A673 (cell line): ENCODE results near the gene KIF12.

Source experiments
- CTCF ChIP-seq: fragments of 300-800, 200-600 bp; sonication (generic); conservative IDR thresholded peaks from 2 replicates; pipeline ENCODE4 v1.5.1; 2017; ENCODE audit warnings: low read depth, mild to moderate bottlenecking, antibody characterized with exemption, low read length, moderate library complexity, mixed read lengths
- EZH2 ChIP-seq: fragments of 200-600 bp; sonication (generic); IDR thresholded peaks from 2 replicates; pipeline ENCODE4 v1.6.1; 2017; ENCODE audit warnings: borderline replicate concordance, low read depth, mild to moderate bottlenecking, mixed read lengths, antibody characterized with exemption, low read length; ENCODE audit not compliant: poor library complexity, severe bottlenecking

GRCh38 chr9:114088571-114089170 lies 10.4 kb downstream of the KIF12 start:
- no peak for TF ChIP-seq EZH2
- no peak for TF ChIP-seq CTCF
